NT2/D1 (cell line): Measurements from ENCODE around the gene GLB1L.

ENCODE experiments used
- SUZ12 ChIP-seq: IDR thresholded peaks from 2 replicates; pipeline ENCODE4 v1.6.1; 2011; ENCODE audit not compliant: insufficient read length, insufficient read depth; ENCODE audit errors: extremely low read depth
- ZNF274 ChIP-seq: IDR thresholded peaks from 2 replicates; pipeline ENCODE4 v1.6.1; 2011; ENCODE audit warnings: mild to moderate bottlenecking, low read depth, low read length

DNA sequence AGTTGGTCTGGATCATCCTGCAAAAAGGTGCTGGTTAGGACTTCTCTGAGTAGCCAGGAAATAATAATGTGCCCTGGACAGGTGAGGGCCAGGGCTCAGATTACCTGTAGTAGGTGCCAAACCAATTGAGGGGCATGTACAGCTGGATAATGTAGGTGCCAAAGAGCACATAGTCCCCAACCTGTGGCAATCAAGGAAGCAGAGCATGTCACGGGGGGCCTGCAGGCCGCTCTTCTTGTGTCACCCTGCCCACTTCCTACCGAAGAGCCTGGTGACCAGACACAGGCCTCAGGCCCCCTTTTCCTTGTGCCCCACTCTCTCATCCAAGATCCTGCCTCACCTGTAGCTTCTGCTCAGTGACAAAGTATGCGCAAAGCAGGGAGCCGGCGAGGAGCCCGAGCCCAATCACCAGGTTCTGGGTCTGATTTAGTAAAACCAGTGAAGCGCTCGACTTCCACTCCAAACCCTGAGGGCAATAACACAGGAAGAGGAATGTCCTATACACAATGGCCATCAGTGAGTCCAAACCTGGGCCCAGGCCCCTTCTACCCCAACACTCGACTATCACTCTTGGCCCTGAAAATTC, 31.7 kb downstream of the GLB1L start:
- TF ChIP-seq ZNF274, result no peak
- TF ChIP-seq SUZ12, result no peak
